Type B pancreatic cell (in vitro differentiated cells): ENCODE measurements around the gene OTOF. TPM values are rescaled to one million over a fixed set of nuclear protein-coding genes. Genes with fewer than 3 reads are reported as not detected.

ENCODE experiments used
- DNase-seq: peaks from one replicate; pipeline ENCODE4 v3.0.0; 2021; ENCODE audit warnings: mixed read lengths; ENCODE audit not compliant: unreplicated experiment; ENCODE audit errors: extremely low spot score
- H3K27ac Mint-ChIP-seq: 2 replicates; pipeline ENCODE4 v1.8.0; 2021; ENCODE audit warnings: mild to moderate bottlenecking, mixed read lengths
- H3K27me3 Mint-ChIP-seq: 2 replicates; pipeline ENCODE4 v1.8.0; 2021; ENCODE audit warnings: mixed read lengths
- H3K36me3 Mint-ChIP-seq: 2 replicates; pipeline ENCODE4 v1.8.0; 2021; ENCODE audit warnings: mixed read lengths
- H3K4me1 Mint-ChIP-seq: one replicate; pipeline ENCODE4 v1.8.0; 2021; ENCODE audit warnings: mixed read lengths; ENCODE audit not compliant: unreplicated experiment
- H3K4me3 Mint-ChIP-seq: 2 replicates; pipeline ENCODE4 v1.8.0; 2021; ENCODE audit warnings: mild to moderate bottlenecking, mixed read lengths
- H3K9me3 Mint-ChIP-seq: 2 replicates; pipeline ENCODE4 v1.8.0; 2021; ENCODE audit warnings: mixed read lengths
- CTCF ChIP-seq: fragments of 200-600 bp; sonication (generic); conservative IDR thresholded peaks from 2 replicates; pipeline ENCODE4 v1.5.0; 2021; ENCODE audit warnings: antibody characterized with exemption, mild to moderate bottlenecking
- total RNA-seq: library from RNA; stranded (reverse); gene quantifications from 2 replicates; pipeline ENCODE4 v1.2.1, GENCODE V29; 2021; ENCODE audit warnings: low replicate concordance

OTOF gene
- total RNA-seq, 1 donor from 2014 or later: 0.05 TPM

DNA sequence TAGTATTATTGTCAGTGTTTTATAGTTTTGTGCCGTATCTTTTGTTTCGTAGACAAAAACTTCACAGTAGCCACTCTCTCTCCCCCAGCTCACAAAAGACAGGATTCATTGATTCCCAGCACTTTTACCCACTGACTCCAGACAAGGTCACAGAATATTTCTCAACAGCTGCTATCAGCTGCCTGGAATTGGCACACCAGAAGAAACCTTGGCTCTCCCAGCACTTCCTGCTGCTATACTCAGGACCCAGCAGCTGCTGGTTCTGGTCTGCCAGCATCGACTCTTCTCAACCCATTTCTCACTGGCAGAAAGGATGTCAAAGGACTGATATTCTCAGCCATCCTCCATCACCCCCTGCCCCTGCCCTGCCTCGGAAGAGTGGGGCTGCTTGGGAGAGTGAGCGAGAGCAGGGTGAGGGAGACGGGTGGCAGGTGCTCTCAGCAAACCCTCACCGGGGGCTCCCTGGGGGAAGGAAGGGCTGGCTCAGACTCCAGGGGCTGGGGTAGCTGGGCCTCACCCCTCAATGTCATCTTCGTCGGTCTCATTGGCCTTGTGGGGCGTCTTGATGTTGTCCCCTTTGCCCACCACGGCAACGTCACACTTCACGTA lies 6.1 kb upstream of the OTOF start:
- H3K36me3 Mint-ChIP-seq: no peaks in the 10 kb centered on the region
- no peaks in the 10 kb centered on the region for H3K9me3 Mint-ChIP-seq
- DNase-seq: no peak
- no peak for TF ChIP-seq CTCF
- no peak overlapping the region for H3K4me3 Mint-ChIP-seq
- no peak overlapping the region for H3K27ac Mint-ChIP-seq
- no peaks in the 10 kb centered on the region for H3K4me1 Mint-ChIP-seq
- H3K27me3 Mint-ChIP-seq: peaks cover 7% of the 10 kb centered on the region

GRCh38 chr2:26483516-26483915 lies 5.6 kb upstream of the OTOF start:
- Mint-ChIP-seq H3K4me1 (no peaks in the 10 kb centered on the region), H3K9me3 (no peaks in the 10 kb centered on the region), H3K27ac (no peak overlapping the region), H3K27me3 (peaks cover 7% of the 10 kb centered on the region), H3K36me3 (no peaks in the 10 kb centered on the region), H3K4me3 (no peak overlapping the region)
- TF ChIP-seq CTCF: no peak
- DNase-seq: no peak

GRCh38 chr2:26483027-26483326 lies 5.1 kb upstream of the OTOF start:
- Mint-ChIP-seq H3K27ac (no peak overlapping the region), H3K4me3 (no peak overlapping the region), H3K36me3 (no peaks in the 10 kb centered on the region), H3K9me3 (no peaks in the 10 kb centered on the region), H3K27me3 (peaks cover 7% of the 10 kb centered on the region), H3K4me1 (no peaks in the 10 kb centered on the region)
- DNase-seq: no peak
- no peak for TF ChIP-seq CTCF

DNA sequence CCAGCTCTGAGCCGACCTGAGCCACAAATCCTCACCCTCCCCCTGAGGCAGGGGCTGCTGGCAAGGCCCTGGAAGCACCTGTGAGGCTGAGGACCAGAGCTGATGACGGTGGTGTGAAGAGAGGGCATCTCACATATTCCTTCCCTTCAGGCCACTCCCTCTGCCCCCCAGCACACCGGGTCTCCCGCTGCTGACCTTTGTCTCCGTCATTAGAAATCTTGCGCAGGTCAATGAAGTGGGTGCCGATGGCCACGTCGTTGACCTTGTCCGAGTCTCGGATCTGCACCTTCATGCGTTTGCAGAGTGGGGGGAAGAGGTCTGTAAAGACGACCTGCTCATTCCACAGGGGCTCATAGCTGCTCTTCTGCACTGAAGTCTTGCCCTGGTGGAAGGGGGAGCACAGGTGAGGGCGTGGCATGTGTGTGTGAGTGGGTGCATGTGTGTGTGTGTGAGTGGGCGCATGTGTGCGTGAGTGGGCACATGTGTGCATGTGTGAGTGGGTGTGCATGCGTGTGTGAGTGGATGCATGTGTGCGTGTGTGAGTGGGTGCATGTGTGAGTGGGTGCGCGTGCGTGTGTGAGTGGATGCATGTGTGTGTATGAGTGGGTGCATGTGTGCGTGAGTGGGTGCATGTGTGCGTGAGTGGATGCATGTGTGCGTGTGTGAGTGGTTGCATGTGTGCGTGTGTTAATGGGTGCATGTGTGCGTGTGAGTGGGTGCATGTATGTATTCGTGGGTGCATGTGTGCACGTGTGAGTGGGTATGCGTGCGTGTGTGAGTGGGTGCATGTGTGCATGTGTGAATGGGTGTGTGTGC lies 4.5 kb upstream of the OTOF start:
- Mint-ChIP-seq H3K27ac (peak overlapping the region; percentile 34), H3K9me3 (no peaks in the 10 kb centered on the region), H3K4me3 (no peak overlapping the region), H3K4me1 (peaks cover 3% of the 10 kb centered on the region), H3K36me3 (no peaks in the 10 kb centered on the region), H3K27me3 (peaks cover 7% of the 10 kb centered on the region)
- no peak for DNase-seq
- no peak for TF ChIP-seq CTCF

- Mint-ChIP-seq H3K27me3 (peaks cover 7% of the 10 kb centered on the region), H3K9me3 (no peaks in the 10 kb centered on the region), H3K4me1 (peaks cover 3% of the 10 kb centered on the region), H3K27ac (no peak overlapping the region), H3K36me3 (no peaks in the 10 kb centered on the region), H3K4me3 (no peak overlapping the region)
- TF ChIP-seq CTCF: no peak
- no peak for DNase-seq
These were observed 3.8 kb upstream of the OTOF start for GRCh38 chr2:26481706-26482105.
